ENCODE results near the gene ACSBG1.
"Not testable (repeated sequence)": the region's sequence is repeated elsewhere in the genome, so short reads cannot be mapped to it uniquely, and the experiment has no call there.

ACSBG1 gene

DNA sequence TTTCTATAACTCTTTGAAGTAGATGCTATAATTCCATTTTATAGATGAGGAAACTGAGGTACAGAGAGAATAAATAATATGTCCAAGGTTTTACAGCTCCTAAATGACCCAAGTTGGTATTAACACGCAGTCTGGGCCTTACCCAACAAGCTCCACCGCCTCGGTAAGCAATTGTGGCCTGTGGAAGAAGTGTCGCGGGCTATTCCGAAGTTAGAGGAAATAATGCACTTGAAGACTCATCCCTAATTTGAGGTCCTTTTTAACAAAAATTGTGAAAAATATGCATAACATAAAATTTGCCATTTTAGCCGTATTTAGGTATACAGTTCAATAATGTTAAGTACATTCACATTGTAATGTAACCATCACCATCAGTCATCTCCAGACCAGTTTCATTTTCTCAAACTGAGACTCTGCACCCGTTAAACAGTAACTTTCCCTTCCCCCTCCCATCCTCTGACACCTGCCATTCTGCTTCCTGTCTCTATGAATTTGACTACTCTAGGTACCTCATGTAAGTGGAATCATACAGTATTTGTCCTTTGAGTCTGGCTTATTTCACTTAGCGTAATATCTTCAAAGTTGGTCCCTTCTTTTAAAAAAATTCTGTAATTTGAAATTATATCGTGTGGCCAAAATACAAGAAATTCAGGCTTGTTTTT lies 67.0 kb downstream of the ACSBG1 start:
- no peak for DNase-seq (ENCODE audit: low spot score)

DNA sequence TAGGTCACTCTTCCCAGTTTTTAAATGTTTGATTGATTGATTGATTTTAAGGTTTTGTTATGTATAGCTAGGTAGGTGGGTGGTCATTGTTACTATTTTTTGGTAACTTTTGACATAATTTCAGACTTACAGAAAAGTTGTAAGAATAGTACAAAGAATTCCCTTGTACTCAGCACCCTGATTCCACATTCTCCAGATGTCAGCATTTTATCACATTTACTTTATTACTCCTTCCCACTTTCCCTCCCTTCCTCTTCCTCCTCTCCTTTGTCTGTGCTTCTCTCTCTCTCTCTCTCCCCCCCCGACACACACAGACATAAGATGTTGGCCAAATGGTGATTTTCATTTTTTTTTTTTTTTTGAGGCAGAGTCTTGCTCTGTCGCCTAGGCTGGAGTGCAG lies 70.4 kb downstream of the ACSBG1 start:
- no peak for DNase-seq (ENCODE audit: low spot score)

- peak; percentile 30 for DNase-seq (ENCODE audit: low spot score)
Measured at GRCh38 chr15:78162038-78162437, 72.3 kb downstream of the ACSBG1 start.

- no peak for DNase-seq (ENCODE audit: low spot score)
Measured at GRCh38 chr15:78159395-78159794, 75.0 kb downstream of the ACSBG1 start.

DNA sequence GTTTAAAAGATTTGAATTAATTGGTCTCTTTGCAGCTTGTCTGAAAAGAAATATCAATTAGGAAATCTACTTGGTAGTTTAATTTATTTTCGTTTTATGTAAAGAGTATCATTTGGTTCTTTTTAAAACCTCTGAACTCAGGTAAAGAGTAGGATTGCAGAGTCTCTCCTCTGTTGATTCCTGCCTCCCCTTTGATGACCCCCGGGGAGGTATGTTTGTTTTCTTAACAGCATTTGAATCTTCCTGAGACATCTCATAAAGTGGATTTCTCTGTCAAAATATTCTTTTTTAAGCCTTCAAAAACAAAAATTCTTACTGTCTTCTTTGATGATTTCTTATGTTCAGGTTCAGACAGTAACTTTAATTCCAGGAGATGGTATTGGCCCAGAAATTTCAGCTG lies 77.2 kb downstream of the ACSBG1 start:
- DNase-seq (ENCODE audit: low spot score) = no peak

DNA sequence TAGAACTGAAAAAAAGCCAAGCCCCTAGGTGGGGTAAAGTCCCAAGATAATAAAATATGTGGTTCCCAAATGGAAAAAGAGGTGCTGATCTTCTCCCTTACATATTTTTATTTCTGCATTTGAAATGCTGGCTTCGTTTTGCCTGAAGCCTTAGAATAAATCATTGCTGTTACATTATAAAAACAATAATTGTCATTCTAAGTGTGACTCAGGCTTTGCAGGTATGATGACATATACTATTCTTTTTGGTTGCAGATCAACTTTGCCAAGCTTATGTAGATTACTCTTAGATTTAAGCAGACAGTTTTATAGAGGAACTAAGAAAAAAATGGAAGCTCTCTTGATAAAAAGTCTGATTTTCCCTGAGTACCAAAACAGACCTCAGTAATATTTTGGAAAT lies 77.7 kb downstream of the ACSBG1 start:
- no peak for DNase-seq (ENCODE audit: low spot score)

GRCh38 chr15:78155355-78155939 lies 78.9 kb downstream of the ACSBG1 start:
- no peak for DNase-seq (ENCODE audit: low spot score)

GRCh38 chr15:78154955-78155354 lies 79.4 kb downstream of the ACSBG1 start:
- no peak for DNase-seq (ENCODE audit: low spot score)

GRCh38 chr15:78151075-78151474 lies 83.3 kb downstream of the ACSBG1 start:
- not testable (repeated sequence) for DNase-seq (ENCODE audit: low spot score)

DNA sequence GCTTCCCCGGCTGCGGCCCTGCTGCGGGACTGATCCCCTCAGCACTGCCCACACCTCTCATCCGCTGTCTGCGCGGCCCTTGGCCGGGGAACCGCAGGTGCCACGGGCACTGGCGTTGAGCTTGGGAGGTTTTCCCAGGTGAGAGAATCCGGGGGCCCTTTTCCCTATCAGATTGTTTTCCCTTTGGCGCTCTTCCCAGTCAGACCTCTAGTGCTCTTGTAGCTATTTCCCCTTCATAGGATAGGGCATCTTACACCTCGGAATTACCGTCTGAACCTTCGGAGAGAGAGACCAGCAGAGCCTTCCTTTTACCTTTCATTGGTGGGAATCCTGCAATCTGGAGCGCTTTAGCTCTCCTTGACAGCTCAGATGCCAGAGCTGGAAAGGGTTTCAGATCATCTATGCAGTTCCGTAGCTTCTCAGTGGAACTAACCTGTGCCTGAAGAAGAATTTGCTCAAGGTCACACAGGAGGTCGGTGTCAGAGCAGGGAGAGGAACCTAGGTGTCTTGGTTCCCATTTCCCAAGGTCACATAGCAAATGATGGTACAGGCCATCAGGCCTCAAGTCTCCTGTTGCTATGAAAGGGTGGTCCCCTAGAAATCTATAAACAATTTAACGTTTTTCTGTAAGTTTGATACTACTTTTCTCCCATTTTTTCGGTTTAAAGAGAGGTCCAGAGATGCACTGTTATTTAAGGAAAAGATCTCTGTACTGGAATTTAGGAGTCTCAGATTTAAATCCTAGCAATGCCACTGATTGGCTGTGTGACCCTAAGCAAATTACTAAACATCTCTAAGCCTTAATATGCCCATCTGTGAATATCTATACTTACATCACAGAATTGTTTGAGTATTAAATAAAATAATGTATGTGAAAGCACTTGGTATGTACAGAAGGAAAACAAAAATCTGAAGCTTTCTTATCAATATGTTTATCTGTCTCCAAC lies 84.3 kb downstream of the ACSBG1 start:
- peak; percentile 37 for DNase-seq (ENCODE audit: low spot score)

DNA sequence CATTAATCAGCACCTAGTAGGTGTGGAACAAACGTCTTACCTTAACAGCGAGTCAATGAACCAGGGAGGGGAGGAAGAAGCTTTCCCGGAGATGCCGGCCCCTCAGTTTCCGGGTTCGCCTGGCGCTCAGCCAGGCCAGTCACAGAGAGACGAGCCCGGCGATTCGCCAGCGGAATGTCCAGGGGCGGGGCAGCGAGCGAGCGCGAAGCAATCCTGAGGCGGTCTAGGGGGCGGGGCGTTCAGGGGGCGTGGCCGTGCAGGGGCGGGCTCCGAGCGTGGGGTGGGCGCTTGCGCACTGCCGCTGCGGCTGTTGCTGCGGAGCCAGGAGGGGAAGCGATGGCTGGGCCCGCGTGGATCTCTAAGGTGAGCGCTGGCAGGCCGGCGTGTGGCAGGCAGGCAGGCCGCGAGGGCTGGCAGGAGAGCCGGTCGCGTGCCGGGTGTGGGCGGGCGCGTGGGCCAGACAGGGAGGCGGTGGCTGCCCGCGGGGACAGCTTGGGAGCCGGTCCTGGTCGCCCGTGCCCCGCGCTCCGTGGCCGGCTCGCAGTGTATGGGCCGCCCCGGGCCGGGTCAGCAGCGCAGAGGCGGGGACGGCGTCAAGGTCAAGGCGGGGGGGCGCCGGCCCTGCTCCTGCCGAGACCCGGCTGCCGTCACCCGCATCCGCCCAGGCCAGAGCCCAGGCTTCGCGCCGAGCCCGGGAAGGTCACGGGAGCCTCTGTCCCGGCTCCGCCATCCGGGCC lies 85.1 kb downstream of the ACSBG1 start, which contains the start of gene IDH3A:
Gene IDH3A (plus strand): TSS at position 295 of the 737 bp plus-strand sequence. CDS start 42 bp downstream, at position 337.
- peak; percentile 97 for DNase-seq (ENCODE audit: low spot score)

DNA sequence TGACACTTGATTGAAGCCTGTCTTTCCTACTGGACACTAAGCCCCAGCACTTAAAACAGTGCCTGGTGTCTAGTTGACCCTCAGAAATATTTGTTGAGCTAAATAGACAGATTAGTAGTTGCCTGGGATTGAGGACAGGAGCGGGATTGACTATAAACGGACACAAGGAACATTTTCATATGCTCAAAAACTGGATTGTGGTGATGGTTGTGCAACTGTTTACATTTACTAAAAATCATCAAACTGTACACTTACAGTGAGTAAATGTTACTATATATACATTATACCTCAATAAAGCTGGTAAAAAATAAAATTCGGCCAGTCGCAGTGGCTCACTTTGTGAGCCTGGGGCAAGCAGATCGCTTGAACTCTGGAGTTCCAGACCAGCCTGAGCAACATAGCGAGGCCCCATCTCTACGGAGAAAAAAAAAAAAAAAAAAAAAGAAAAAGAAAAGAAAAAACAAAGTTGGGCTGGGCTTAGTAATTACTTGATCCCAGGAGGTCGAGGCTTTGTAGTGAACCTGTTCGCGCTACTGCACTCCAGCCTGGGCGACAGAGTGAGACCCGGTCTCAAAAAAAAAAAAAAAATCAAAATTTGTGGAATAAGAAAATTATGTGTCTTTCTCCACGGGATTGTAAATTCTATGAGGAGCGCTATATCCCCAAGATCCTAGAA lies 85.8 kb downstream of the ACSBG1 start:
- DNase-seq (ENCODE audit: low spot score) = no peak

- DNase-seq (ENCODE audit: low spot score) = no peak
Measured at GRCh38 chr15:78147566-78147965, 86.8 kb downstream of the ACSBG1 start.

GRCh38 chr15:78146425-78147154 lies 87.8 kb downstream of the ACSBG1 start:
- DNase-seq (ENCODE audit: low spot score) = no peak

GRCh38 chr15:78142332-78142731 lies 92.0 kb downstream of the ACSBG1 start:
- no peak for DNase-seq (ENCODE audit: low spot score)

DNA sequence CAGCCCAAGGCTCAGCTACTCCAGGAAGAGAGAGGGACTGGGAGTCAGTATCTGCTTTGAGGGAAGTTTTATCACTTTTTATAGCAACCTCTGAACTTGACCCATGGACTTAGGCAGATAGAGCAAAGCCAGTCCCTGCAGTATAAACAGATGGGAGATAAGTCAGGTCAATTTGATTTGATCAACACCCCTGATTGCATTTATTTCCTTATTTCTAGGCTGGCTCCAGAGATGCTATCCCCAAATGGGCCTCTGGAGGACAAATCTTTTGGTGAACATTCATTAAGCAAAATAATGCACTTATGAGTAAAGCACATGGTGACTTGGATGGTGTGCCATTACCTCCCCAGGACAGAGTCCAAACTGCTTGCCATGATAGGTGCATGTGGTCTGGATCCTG lies 94.1 kb downstream of the ACSBG1 start:
- DNase-seq (ENCODE audit: low spot score) = no peak

GRCh38 chr15:78139578-78139977 lies 94.8 kb downstream of the ACSBG1 start:
- DNase-seq (ENCODE audit: low spot score) = no peak

GRCh38 chr15:78133801-78134200 lies 100.6 kb downstream of the ACSBG1 start:
- no peak for DNase-seq (ENCODE audit: low spot score)

- peak; percentile 17 for DNase-seq (ENCODE audit: low spot score)
Measured at GRCh38 chr15:78131295-78132061, 102.9 kb downstream of the ACSBG1 start, which contains the start of gene CIB2. Gene CIB2, minus strand, starts transcription at chr15:78131445. Its CDS starts 230 bp downstream, at chr15:78131215.

Data from pons (tissue), 1 donor.